Measurements from ENCODE around the gene PDZRN4.

DNA sequence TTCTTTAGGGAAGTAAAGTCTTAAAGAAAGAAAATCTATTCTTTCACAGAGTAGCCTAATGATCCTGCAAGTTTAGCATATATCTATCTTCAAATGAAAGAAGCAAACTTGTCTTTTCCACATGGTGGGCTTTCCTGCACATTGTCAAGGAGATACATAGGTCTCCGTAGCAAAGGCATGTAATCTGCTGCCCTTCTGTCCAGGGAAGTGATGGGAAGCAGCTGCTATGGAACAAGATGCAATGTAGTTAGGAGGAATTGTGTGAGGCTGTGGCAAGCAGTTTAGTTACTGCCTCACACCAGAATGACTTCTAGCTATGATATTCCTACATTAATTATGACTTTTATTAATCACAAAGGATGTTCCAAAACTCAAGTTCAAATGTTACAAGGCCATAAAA, 174.4 kb downstream of the PDZRN4 start:
- no peak for TF ChIP-seq CTCF (conservative IDR thresholded peaks at IDR 0.05; ENCODE audit: low read length)
- no peak for TF ChIP-seq EZH2phosphoT487 (IDR thresholded peaks at IDR 0.05; ENCODE audit: borderline replicate concordance)
